GM10248 (cell line): ENCODE results near the gene COL19A1.

ENCODE experiments used
- CTCF ChIA-PET: fragments of 300-600 bp; sonication (Branson Sonifier 250); formaldehyde crosslinking; extraction: SDS; loops from one replicate; lab custom pipeline; 2021; ENCODE audit warnings: antibody characterized with exemption; lab: Yijun Ruan, JAX
- POLR2A ChIA-PET: fragments of 350-650 bp; sonication (Branson Sonifier 250); formaldehyde crosslinking; extraction: SDS; loops from one replicate; lab custom pipeline; 2020; ENCODE audit warnings: antibody characterized with exemption; lab: Yijun Ruan, JAX
- DNase-seq: peaks from one replicate; pipeline ENCODE4 v3.0.0; 2012; ENCODE audit errors: extremely low spot score
- TF ChIP-seq, protein P1 (sequence below): IDR thresholded peaks from 2 replicates; pipeline ENCODE4 v1.5.1; 2012; ENCODE audit warnings: mild to moderate bottlenecking, low read depth; ENCODE audit errors: extremely low read depth, missing control alignments, control extremely low read depth

COL19A1 gene

GRCh38 chr6:70145178-70145577, 278.8 kb downstream of the COL19A1 start:
- CTCF ChIA-PET: no interaction called here
- POLR2A ChIA-PET: no interaction called here
- TF ChIP-seq, protein P1, sequence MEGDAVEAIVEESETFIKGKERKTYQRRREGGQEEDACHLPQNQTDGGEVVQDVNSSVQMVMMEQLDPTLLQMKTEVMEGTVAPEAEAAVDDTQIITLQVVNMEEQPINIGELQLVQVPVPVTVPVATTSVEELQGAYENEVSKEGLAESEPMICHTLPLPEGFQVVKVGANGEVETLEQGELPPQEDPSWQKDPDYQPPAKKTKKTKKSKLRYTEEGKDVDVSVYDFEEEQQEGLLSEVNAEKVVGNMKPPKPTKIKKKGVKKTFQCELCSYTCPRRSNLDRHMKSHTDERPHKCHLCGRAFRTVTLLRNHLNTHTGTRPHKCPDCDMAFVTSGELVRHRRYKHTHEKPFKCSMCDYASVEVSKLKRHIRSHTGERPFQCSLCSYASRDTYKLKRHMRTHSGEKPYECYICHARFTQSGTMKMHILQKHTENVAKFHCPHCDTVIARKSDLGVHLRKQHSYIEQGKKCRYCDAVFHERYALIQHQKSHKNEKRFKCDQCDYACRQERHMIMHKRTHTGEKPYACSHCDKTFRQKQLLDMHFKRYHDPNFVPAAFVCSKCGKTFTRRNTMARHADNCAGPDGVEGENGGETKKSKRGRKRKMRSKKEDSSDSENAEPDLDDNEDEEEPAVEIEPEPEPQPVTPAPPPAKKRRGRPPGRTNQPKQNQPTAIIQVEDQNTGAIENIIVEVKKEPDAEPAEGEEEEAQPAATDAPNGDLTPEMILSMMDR: no peak
- no peak for DNase-seq

GRCh38 chr6:70149209-70149788, 282.9 kb downstream of the COL19A1 start:
- ChIA-PET POLR2A (no interaction called here), CTCF (interaction anchor here (0.7 kb wide), 1 partner anchor 14 kb away, joined by 3 read pairs; no protein-coding TSS in a partner anchor)
- TF ChIP-seq, protein P1: no peak
- no peak for DNase-seq

GRCh38 chr6:70150521-70150920, 284.2 kb downstream of the COL19A1 start:
- ChIA-PET CTCF (no interaction called here), POLR2A (interaction anchor here (0.6 kb wide), 1 partner anchor 1110 kb away, joined by 3 read pairs; no protein-coding TSS in a partner anchor)
- TF ChIP-seq, protein P1: no peak
- DNase-seq: no peak

GRCh38 chr6:70151616-70152015, 285.3 kb downstream of the COL19A1 start:
- ChIA-PET CTCF (no interaction called here), POLR2A (no interaction called here)
- TF ChIP-seq, protein P1: no peak
- no peak for DNase-seq

DNA sequence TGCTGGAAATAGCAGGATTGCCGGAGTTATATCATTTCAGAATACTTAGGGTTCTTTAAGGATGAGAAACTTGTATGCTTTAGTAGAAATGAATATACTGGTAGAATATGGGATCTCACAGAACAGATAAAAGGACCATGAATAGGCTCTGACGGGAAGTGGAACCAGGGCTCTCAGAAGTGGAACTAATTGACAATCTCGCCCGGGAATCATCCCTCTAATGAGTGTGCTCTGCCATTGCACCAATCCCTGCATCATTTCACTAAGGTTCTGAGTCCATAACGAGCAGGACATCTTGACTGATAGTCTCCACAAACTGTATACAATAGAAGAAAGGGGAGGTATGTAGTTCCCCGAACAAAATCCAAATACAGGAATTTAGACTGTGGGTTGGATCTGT, 286.4 kb downstream of the COL19A1 start:
- POLR2A ChIA-PET: no interaction called here
- TF ChIP-seq, protein P1: no peak
- DNase-seq: no peak
- CTCF ChIA-PET: no interaction called here

GRCh38 chr6:70157086-70157485, 290.7 kb downstream of the COL19A1 start:
- POLR2A ChIA-PET: no interaction called here
- TF ChIP-seq, protein P1: no peak
- CTCF ChIA-PET: interaction anchor here (0.9 to 4.1 kb wide), 4 partner anchors 8 to 19 kb away, joined by 3 to 21 read pairs (median 5); no protein-coding TSS in a partner anchor
- DNase-seq: no peak
